Left lung (tissue), 10 donors: ENCODE data around the gene ACOX3. TPM values are rescaled to one million over a fixed set of nuclear protein-coding genes. Genes with fewer than 3 reads are reported as not detected.

Experiments used
- ATAC-seq: fragments of 200-7000 bp; cut with Tn5 transposase; one replicate; pipeline ENCODE4 v1.9.1; 2020; ENCODE audit warnings: moderate library complexity
- DNase-seq, 4 donors: peaks; one replicate each; pipeline ENCODE4 v3.0.0-alpha.2; 2013 to 2020
- H3K27ac ChIP-seq, 2 donors: fragments of 200-600 bp; sonication (generic) in 1 of 2; one replicate each; pipeline versions ENCODE4 v1.5.0 to v1.8.0; 2020 to 2021
- H3K27me3 ChIP-seq, 2 donors: fragments of 200-600 bp; sonication (generic) in 1 of 2; one replicate each; pipeline versions ENCODE4 v1.5.0 to v1.8.0; 2020 to 2021
- H3K36me3 ChIP-seq, 2 donors: fragments of 200-600 bp; sonication (generic) in 1 of 2; one replicate each; pipeline versions ENCODE4 v1.5.0 to v1.8.0; 2020 to 2021
- H3K4me1 ChIP-seq, 2 donors: fragments of 200-600 bp; one replicate each; pipeline ENCODE4 v1.8.0; 2021
- H3K4me3 ChIP-seq, 2 donors: fragments of 200-600 bp; sonication (generic) in 1 of 2; one replicate each; pipeline versions ENCODE4 v1.5.0 to v1.8.0; 2020 to 2021; ENCODE audit warnings: mild to moderate bottlenecking in 1 of 2
- H3K9me3 ChIP-seq, 2 donors: fragments of 200-600 bp; sonication (generic) in 1 of 2; one replicate each; pipeline versions ENCODE4 v1.5.0 to v1.8.0; 2020 to 2021
- intact Hi-C, 2 donors: fragments of 100-400 bp; cut with DNase I; formaldehyde crosslinking; loops; one replicate each; pipeline versions ENCODE4 v1.11.2 to v1.14.2; 2022
- polyA plus RNA-seq, 6 donors: library from polyadenylated mRNA; unstranded; fragments of 120-200 nt; gene quantifications; one replicate each; pipeline ENCODE4 v1.2.1, GENCODE V29; 2013; ENCODE audit not compliant: insufficient read length in 6 of 6
- total RNA-seq, 2 donors: library from RNA; stranded (reverse); fragmentation: NEBNext Ultra II Directional; extraction: Animal tissue kit (Norgen Biotek cat#: 25700); gene quantifications; one replicate each; pipeline ENCODE4 v1.2.1, GENCODE V29; 2021
- TF ChIP-seq, protein P1 (sequence below), 2 donors: fragments of 200-600 bp; sonication (generic) in 1 of 2; IDR thresholded peaks; one replicate each; pipeline versions ENCODE4 v1.5.0 to v1.8.0; 2021; ENCODE audit warnings: antibody characterized with exemption in 2 of 2
- donor health status: DM: no; HTN: yes; CAD: no.
- donor health status: DM: no; HTN: no; CAD: no.

The ACOX3 gene
- total and polyA plus RNA-seq, 8 donors: 19.9 to 31.7 (median 23.4) TPM

DNA sequence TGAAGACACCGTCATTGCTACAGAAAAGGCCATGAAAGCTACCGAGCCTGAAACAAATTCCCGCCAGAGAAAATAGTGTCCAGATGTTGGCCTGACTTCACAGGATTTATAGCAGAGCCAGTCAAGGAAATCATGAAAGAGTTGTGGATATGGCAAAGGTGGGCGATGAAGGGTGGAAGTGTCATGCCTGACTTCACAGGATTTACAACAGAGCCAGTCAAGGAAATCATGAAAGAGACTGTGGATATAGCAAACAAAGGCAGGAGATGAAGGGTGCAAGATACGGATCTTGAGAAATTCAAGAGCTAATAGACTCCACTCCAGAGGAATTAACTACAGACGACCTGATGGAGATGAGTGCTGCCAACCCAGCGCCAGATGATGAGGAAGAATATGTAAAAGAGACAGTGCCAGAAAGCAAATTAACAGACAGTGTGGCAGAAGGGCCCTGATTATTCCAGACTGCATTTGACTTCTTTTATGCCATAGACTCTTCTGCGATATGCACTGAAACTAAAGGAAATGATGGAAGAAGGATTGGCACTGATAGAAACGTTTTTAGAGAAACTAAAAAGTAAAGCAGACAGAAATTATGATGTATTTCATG is 17.2 kb upstream of the ACOX3 start:
- Histone ChIP-seq H3K36me3 (peaks cover 0 to 89% of the 10 kb centered on the region in 2 donors), H3K4me1 (no peaks in the 10 kb centered on the region), H3K27me3 (no peaks in the 10 kb centered on the region), H3K9me3 (no peaks in the 10 kb centered on the region), H3K4me3 (no peak overlapping the region), H3K27ac (no peak overlapping the region)
- ATAC-seq: no peak
- intact Hi-C loops: no loop called here
- no peak for DNase-seq
- TF ChIP-seq, protein P1, sequence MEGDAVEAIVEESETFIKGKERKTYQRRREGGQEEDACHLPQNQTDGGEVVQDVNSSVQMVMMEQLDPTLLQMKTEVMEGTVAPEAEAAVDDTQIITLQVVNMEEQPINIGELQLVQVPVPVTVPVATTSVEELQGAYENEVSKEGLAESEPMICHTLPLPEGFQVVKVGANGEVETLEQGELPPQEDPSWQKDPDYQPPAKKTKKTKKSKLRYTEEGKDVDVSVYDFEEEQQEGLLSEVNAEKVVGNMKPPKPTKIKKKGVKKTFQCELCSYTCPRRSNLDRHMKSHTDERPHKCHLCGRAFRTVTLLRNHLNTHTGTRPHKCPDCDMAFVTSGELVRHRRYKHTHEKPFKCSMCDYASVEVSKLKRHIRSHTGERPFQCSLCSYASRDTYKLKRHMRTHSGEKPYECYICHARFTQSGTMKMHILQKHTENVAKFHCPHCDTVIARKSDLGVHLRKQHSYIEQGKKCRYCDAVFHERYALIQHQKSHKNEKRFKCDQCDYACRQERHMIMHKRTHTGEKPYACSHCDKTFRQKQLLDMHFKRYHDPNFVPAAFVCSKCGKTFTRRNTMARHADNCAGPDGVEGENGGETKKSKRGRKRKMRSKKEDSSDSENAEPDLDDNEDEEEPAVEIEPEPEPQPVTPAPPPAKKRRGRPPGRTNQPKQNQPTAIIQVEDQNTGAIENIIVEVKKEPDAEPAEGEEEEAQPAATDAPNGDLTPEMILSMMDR (IDR thresholded peaks at IDR 0.05): no peak

GRCh38 chr4:8453957-8454356 is 13.4 kb upstream of the ACOX3 start:
- Histone ChIP-seq H3K27ac (no peak overlapping the region), H3K36me3 (peaks cover 0 to 90% of the 10 kb centered on the region in 2 donors), H3K4me3 (no peak overlapping the region), H3K4me1 (peaks cover 0 to 6% of the 10 kb centered on the region in 2 donors), H3K9me3 (no peaks in the 10 kb centered on the region), H3K27me3 (no peaks in the 10 kb centered on the region)
- TF ChIP-seq, protein P1 (IDR thresholded peaks at IDR 0.05): no peak
- DNase-seq (no peak), ATAC-seq (no peak)
- intact Hi-C loops: no loop called here

- TF ChIP-seq, protein P1 (IDR thresholded peaks at IDR 0.05): no peak
- Histone ChIP-seq H3K27me3 (no peaks in the 10 kb centered on the region), H3K9me3 (no peaks in the 10 kb centered on the region), H3K4me1 (peaks cover 0 to 6% of the 10 kb centered on the region in 2 donors), H3K27ac (peak overlapping the region in 1 of 2 donors; percentile 45), H3K4me3 (no peak overlapping the region), H3K36me3 (peaks cover 0 to 92% of the 10 kb centered on the region in 2 donors)
- DNase-seq: no peak
- intact Hi-C loops: no loop called here
- ATAC-seq: peak; percentile 91
Measured at GRCh38 chr4:8451440-8452182, 11.1 kb upstream of the ACOX3 start.

- no peak overlapping the region for H3K27ac ChIP-seq
- TF ChIP-seq, protein P1 (IDR thresholded peaks at IDR 0.05): no peak
- no peak for ATAC-seq
- H3K27me3 ChIP-seq: no peaks in the 10 kb centered on the region
- no peaks in the 10 kb centered on the region for H3K9me3 ChIP-seq
- peaks cover 0 to 45% of the 10 kb centered on the region in 2 donors for H3K36me3 ChIP-seq
- peaks cover 14 to 32% of the 10 kb centered on the region in 2 donors for H3K4me1 ChIP-seq
- DNase-seq: no peak
- intact Hi-C loops: no loop called here
- no peak overlapping the region for H3K4me3 ChIP-seq
Measured at GRCh38 chr4:8446122-8446521, 5.6 kb upstream of the ACOX3 start.

DNA sequence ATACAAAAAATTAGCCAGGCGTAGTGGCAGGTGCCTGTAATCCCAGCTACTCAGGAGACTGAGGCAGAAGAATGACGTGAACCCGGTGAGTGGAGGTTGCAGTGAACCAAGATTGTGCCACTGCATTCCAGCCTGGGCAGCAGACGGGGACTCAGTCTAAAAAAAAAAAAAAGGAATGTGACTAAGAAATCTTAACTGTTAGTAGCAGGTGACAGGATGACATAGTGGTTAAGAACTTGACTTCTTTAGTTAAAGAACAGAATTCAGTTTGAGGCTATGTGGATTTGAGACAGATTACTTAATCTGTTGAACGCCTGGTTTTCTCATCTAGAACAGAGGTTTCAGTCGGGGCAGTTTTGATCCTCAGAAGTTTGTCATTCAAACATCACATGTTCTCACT is 3.3 kb upstream of the ACOX3 start:
- intact Hi-C loops: no loop called here
- no peak for ATAC-seq
- Histone ChIP-seq H3K27ac (no peak overlapping the region), H3K4me1 (peaks cover 14 to 44% of the 10 kb centered on the region in 2 donors), H3K9me3 (no peaks in the 10 kb centered on the region), H3K27me3 (no peaks in the 10 kb centered on the region), H3K4me3 (no peak overlapping the region), H3K36me3 (peaks cover 0 to 25% of the 10 kb centered on the region in 2 donors)
- TF ChIP-seq, protein P1 (IDR thresholded peaks at IDR 0.05): no peak
- DNase-seq: no peak
